Hematopoietic multipotent progenitor cell treated with erythropoietin and hydrocortisone succinate and interleukin-3 and kit ligand, for 8 days (in vitro differentiated cells): Measurements from ENCODE around the gene PLCB3.

Experiments used
- DNase-seq: peaks from one replicate; pipeline ENCODE4 v3.0.0-alpha.2; 2015

Gene PLCB3

DNA sequence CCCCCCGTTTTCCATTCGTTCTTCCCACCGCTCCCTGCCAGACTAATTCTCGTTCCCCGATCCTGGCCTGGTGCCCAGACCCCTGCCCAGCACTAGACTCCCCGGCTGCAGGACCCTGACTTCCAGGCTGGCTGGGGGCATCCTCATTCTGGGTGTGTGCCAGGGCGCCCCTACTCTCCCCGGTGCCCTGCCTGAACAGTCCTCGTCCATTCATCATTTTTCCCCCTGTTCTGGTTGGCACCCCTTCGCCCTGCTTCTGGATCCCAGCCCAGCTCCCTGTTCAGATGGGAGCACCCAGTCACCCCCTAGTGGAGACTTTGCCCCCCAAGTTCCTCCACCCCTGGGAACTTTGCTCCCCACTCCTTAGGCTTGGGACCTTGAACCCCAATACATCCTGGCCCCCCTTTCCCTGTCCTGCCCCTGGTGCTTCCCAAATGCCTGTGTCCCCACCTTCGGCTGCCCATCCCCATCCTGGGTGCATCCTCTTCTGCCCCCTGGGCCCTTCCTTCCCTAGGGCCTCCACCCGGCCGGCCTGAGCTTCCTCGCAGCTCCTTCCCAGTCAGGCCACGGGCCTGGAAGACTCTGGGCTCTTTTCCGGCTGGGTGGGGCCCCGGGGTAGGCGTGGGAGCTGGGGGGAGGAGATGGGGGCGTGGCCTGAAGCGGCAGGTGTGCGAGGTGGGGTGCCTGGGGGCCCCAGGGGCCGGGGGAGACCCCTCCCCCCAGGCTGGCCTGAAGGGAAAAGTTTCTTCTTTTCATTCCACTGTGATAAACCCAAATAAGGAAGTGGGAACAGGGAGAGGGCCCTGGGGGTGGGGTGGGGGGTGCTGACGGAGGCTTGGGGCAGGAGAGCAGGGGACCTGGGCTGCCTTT lies 908 bp downstream of the PLCB3 start:
- peak; percentile 55 for DNase-seq

DNA sequence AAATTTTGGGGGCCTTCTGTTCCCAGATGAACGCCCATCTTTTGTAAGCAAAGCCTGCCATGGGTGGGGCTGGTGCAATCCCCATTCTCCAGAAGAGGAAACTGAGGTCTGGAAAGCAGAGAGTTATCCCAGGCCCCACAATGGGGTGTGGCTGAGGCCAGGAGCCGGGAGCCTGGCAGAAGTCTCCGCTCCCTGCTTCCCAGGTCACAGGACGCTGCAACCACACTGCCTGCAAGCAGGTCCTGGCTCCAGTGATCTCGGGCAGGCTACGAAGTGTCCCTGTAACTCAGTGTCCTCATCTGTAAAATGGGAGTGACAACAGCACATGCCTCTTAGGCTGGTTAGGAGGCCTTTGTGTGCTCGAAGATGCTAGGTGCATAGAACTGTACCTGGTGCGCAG lies 1.7 kb downstream of the PLCB3 start:
- DNase-seq = no peak

DNA sequence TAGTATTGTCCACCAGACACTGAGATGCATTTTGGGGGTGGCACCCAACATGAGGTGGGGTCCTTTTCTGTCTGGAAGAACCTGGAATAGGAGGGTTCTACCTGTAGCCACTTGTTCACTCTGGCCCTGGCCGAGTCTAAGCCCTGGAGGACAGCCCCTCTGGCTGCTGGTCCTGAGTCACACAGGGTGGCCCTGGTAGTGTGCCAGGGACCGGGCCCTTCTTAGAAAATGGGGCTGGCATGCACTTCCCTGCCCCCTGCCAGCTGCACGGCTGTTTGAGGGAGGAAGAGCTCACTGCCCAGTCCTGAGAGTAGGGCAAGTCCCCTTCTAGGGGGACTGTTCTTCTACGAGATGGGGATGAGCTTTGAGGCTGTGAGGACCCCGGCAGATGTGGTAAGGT lies 2.2 kb downstream of the PLCB3 start:
- peak; percentile 67 for DNase-seq

DNA sequence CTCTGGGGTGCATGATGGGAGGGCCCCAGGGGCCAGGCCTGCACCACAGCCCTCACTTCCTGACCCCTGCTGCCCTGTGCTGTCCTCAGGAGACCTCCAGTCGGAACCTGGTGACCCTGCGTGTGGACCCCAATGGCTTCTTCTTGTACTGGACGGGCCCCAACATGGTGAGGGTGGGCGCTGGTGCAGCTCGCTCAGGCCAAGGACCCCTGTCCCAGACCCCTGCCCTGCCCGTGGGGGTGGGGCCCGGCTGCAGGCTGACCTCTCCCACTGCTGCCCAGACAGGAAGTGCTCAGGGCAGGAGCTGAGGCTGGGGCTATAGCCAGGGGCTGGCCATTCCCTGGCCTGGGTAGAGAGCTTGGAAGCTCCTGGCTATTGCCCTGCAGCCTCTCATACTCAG lies 3.0 kb downstream of the PLCB3 start:
- no peak for DNase-seq

- no peak for DNase-seq
Measured at GRCh38 chr11:64255135-64256128, 4.1 kb downstream of the PLCB3 start.

GRCh38 chr11:64256300-64256699 lies 5.0 kb downstream of the PLCB3 start:
- no peak for DNase-seq

DNA sequence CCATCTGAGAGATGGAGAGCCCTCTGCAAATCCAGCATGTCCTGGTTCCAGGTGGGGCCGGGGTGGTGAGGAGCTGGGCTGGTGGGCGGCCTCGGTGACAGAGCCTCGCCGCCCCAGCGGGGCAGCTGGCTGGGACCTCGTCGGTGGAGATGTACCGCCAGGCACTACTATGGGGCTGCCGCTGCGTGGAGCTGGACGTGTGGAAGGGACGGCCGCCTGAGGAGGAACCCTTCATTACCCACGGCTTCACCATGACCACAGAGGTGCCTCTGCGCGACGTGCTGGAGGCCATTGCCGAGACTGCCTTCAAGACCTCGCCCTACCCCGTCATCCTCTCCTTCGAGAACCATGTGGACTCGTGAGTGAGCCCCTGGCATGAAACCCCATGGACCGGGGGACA lies 7.0 kb downstream of the PLCB3 start:
- no peak for DNase-seq

DNA sequence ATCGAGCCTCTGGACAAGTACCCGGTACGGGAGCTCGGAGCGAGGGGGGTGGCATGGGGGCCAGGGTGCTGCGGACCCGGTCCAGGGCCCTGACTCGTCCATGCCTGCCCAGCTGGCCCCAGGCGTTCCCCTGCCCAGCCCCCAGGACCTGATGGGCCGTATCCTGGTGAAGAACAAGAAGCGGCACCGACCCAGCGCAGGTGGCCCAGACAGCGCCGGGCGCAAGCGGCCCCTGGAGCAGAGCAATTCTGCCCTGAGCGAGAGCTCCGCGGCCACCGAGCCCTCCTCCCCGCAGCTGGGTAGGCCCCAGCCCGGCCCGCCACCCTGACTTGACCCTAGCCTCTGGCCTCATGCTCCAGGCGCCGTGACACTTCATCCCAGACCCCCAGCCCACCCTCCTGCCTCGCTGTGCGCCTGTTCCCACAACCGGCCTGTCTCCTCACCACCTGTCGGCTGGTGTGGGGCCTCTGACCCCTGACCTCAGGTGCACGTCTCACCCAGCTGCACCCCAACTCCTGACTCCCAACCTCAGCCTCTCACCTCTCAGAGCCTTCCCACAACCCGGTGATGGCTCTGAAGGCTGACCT lies 7.7 kb downstream of the PLCB3 start:
- DNase-seq = no peak

DNA sequence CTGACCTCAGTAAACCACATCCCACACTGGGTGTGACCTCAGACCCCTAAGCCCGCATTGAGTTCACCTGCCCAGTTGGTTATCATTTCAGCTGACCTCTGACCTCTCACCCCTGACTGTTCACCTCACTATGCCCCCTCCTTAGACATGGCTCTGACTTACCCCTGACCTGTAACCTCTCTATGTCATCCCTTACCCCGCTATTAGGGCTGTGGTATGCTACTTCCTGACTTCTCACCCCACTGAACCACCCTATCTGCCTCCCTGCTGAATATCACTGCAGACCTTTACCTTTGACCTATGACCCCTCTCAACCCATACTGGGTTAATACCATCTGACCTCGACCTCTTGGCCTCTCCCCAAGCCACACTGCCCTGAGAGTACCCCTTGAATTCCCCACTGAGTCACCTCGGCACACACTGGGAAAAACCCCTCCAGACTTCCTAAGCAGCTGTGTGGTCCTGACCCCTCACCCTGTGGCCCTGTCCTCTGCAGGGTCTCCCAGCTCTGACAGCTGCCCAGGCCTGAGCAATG lies 8.3 kb downstream of the PLCB3 start:
- DNase-seq = no peak

- DNase-seq = no peak
Measured at GRCh38 chr11:64260147-64260708, 8.9 kb downstream of the PLCB3 start.

DNA sequence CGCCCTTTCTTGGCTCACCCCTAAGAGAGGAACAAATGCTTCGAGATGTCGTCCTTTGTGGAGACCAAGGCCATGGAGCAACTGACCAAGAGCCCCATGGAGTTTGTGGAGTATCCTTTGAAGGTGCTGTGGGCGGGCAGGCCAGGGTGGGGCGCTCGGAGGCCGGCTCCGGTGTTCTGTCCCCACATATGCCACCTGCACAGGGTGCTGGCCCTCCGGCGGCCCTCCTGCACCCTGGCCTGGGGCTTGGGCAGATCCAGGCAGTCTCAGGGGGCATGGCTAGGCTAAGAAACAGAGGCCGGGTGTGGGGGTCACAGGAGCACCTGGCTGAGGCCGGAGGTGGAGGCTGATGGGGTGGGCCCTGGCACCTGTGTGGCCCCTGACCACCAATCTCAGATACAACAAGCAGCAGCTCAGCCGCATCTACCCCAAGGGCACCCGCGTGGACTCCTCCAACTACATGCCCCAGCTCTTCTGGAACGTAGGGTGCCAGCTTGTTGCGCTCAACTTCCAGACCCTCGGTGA lies 10.3 kb downstream of the PLCB3 start:
- DNase-seq = no peak

- DNase-seq = no peak
Measured at GRCh38 chr11:64262271-64263002, 11.1 kb downstream of the PLCB3 start.

- no peak for DNase-seq
Measured at GRCh38 chr11:64263021-64263946, 12.0 kb downstream of the PLCB3 start.

GRCh38 chr11:64263947-64264317 lies 12.6 kb downstream of the PLCB3 start:
- DNase-seq = no peak

DNA sequence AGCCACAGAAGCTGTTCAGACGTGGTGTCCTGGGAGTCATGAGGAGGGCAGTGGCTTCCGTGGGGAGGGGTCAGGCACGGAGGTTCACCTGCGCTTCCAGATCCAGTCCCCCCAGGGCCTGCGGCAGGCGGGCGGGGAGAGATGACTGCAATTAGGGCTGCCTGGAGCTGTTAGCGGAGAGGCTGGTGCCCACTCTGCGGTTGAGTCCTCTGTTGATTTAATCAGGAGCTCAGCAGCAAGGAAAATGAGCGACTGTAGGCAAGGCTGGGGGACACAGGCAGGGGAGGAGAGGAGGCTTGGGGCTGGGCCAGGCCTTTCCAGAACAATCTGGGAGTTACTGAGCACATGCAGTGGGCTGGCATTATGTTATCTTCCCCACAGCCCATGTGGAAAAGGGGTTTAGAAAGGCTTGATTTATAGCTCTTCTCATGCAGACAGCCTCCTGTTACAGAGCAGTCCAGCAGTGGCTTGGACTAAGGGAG lies 13.1 kb downstream of the PLCB3 start:
- DNase-seq = no peak

GRCh38 chr11:64265176-64266160 lies 14.1 kb downstream of the PLCB3 start:
- DNase-seq = no peak

- DNase-seq = no peak
Measured at GRCh38 chr11:64266339-64266738, 15.0 kb downstream of the PLCB3 start.

- DNase-seq = no peak
Measured at GRCh38 chr11:64267207-64267945, 16.0 kb downstream of the PLCB3 start.
